T-helper 1 cell treated with Interleukin-12 subunit alpha and Interleukin-12 subunit beta and Interleukin-4 antibody, amounts not matched to agents 30 ng/mL and 1 ng/mL, for 36 hours (primary cell): ENCODE measurements around the gene FXYD2. TPM values are rescaled to one million over a fixed set of nuclear protein-coding genes. Genes with fewer than 3 reads are reported as not detected.

Experiments
- intact Hi-C: fragments of 100-400 bp; cut with micrococcal nuclease; formaldehyde crosslinking; loops from one replicate; pipeline ENCODE4 v1.15.1; 2024
- total RNA-seq: library from RNA; stranded (reverse); gene quantifications from 2 replicates; pipeline ENCODE4 v1.2.3, GENCODE V29; 2022

The FXYD2 gene
- total RNA-seq, 1 donor from 2014 or later: 8.9 TPM

DNA sequence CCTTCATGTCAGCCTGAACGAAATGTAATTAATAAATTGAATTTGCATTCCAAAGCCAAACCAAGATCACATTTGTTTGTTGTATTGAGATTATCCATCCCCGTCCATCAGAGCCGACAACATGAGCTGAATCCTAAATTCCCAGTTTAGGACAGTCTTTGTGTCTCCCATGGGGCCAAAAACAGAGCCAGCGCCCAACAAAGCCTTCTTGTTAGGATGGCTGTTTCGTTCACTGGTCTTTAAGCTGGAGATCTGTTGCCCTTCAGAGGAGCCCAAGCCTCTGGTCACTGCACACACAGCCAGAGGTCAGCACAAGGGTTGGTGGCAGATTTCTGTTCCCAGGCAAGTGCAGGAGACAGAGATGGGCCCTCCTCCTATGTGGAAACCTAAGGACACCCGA, 53.3 kb downstream of the FXYD2 start:
- intact Hi-C loops: no loop called here

DNA sequence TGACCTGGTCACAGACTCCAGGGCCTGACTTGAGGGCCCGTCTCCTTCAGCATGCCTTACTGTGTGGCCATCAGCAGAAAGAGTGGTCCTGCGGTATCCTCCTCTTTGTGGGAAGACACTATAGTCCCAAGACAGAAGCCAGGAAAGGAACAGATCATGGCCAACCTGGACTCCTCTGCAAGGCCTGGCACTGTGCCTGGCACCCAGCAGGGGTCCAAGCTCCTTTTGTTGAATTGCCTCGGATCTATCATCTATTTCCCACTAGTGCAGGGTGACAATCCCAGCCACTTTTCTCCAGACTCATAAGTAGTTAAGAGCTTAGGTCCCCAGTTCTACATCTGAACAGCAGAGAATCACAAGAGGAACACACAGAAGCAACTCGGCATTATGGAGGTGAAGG, 54.5 kb downstream of the FXYD2 start:
- intact Hi-C loops: no loop called here

Other genes with a start within 250 kb of the FXYD2 start
- gene DSCAML1, start 27.5 kb downstream of the FXYD2 start, total RNA-seq: 0.27 and 0.54 TPM in 2 replicates
- not detected in 2 replicates for gene FXYD6, start 51.9 kb upstream of the FXYD2 start, total RNA-seq
- gene TMPRSS13, start 104.7 kb upstream of the FXYD2 start, total RNA-seq: 1.7 and 2.0 TPM in 2 replicates
- 280 and 285 TPM in 2 replicates for gene IL10RA, start 161.7 kb upstream of the FXYD2 start, total RNA-seq